Sigmoid colon (tissue), 4 donors: Measurements from ENCODE around the gene CDC34.

Source experiments
- CTCF ChIP-seq, 4 experiments: fragments of 450-650 bp in 3 of 4; fragments of 200-600 bp in 1 of 4; IDR thresholded peaks; one replicate each; pipeline ENCODE4 v1.5.1; 2016 to 2019; ENCODE audit warnings: antibody characterized with exemption in 4 of 4, mild to moderate bottlenecking in 3 of 4, moderate library complexity in 2 of 4
- EP300 ChIP-seq, 4 donors: sonication (generic); formaldehyde crosslinking; IDR thresholded peaks; one replicate each; pipeline ENCODE4 v1.6.1; 2017; ENCODE audit warnings: antibody characterized with exemption in 4 of 4
- POLR2A ChIP-seq, 2 donors: fragments of 450-650 bp; IDR thresholded peaks; one replicate each; pipeline ENCODE4 v1.6.1; 2016; ENCODE audit warnings: antibody characterized with exemption in 2 of 2, mild to moderate bottlenecking in 2 of 2, moderate library complexity in 2 of 2
- POLR2AphosphoS5 ChIP-seq, 4 donors: sonication (generic); formaldehyde crosslinking; IDR thresholded peaks; one replicate each; pipeline ENCODE4 v1.6.1; 2017; ENCODE audit warnings: antibody characterized with exemption in 4 of 4

- no peak for TF ChIP-seq CTCF (IDR thresholded peaks at IDR 0.05)
- no peak for TF ChIP-seq POLR2A (IDR thresholded peaks at IDR 0.05)
- TF ChIP-seq POLR2AphosphoS5 (IDR thresholded peaks at IDR 0.05) = no peak
- no peak for TF ChIP-seq EP300 (IDR thresholded peaks at IDR 0.05)
These were observed 51.8 kb downstream of the CDC34 start for GRCh38 chr19:583198-583967.
